ENCODE data around the gene IFI27L2.

IFI27L2 gene

GRCh38 chr14:94113908-94114588, 15.4 kb downstream of the IFI27L2 start:
- no peaks in the 10 kb centered on the region for H3K9me3 ChIP-seq (ENCODE audit: control insufficient read depth, insufficient read depth, low read depth, low read length)
- H3K4me3 ChIP-seq (ENCODE audit: low read depth, low read length): no peak overlapping the region
- 0 out of 2 replicates have a peak, but pooled peaks cover 3% of the 10 kb centered on the region for H3K4me1 ChIP-seq (ENCODE audit: control insufficient read depth, insufficient read depth, low read length)
- no peak overlapping the region for H3K27ac ChIP-seq (ENCODE audit: low read depth, low read length)
- H3K36me3 ChIP-seq (ENCODE audit: control insufficient read depth, insufficient read depth, low read length): no peaks in the 10 kb centered on the region
- no peak overlapping the region for H3K9ac ChIP-seq (ENCODE audit: low read length)
- H3K27me3 ChIP-seq (ENCODE audit: control insufficient read depth, insufficient read depth, low read length): 0 out of 2 replicates have a peak, but pooled peaks cover 4% of the 10 kb centered on the region

DNA sequence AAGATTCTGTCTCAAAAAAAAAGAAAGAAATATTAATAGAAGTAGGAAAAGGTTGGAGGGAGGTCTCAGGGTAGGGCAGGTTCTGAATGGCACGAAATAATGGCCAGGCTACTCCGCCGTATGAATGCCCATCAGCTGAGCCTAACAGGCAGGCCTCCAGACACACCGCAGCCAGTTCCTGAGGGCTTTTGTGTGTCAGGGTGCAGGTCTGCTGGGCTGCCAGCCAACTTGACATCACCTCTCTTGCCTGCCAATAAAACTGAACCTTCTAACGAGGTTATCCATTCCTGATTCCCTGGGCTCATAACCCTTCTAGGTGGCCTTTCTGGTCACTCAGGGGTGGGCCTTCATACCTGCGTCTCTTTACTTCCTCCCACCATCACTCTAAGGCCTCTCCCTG, 15.9 kb downstream of the IFI27L2 start:
- Histone ChIP-seq H3K9ac (ENCODE audit: low read length) (no peak overlapping the region), H3K36me3 (ENCODE audit: control insufficient read depth, insufficient read depth, low read length) (no peaks in the 10 kb centered on the region), H3K27ac (ENCODE audit: low read depth, low read length) (no peak overlapping the region), H3K4me1 (ENCODE audit: control insufficient read depth, insufficient read depth, low read length) (0 out of 2 replicates have a peak, but pooled peaks cover 3% of the 10 kb centered on the region), H3K9me3 (ENCODE audit: control insufficient read depth, insufficient read depth, low read depth, low read length) (no peaks in the 10 kb centered on the region), H3K4me3 (ENCODE audit: low read depth, low read length) (no peak overlapping the region), H3K27me3 (ENCODE audit: control insufficient read depth, insufficient read depth, low read length) (0 out of 2 replicates have a peak, but pooled peaks cover 4% of the 10 kb centered on the region)

DNA sequence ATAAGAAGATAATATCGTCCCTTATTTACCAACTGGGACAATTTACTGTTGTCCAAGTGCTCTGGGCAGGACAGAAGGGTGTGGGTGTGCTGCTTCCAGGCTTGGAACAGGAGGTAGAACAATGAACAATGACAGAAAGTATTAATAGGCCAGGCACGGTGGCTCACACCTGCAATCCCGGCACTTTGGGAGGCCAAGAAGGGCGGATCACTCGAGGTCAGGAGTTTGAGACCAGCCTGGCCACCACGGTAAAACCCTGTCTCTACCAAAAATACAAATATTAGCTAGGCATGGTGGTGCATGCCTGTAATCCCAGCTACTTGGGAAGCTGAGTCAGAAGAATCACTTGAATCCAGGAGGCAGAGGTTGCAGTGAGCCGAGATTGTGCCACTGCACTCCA, 16.3 kb downstream of the IFI27L2 start:
- Histone ChIP-seq H3K27me3 (ENCODE audit: control insufficient read depth, insufficient read depth, low read length) (0 out of 2 replicates have a peak, but pooled peaks cover 4% of the 10 kb centered on the region), H3K27ac (ENCODE audit: low read depth, low read length) (no peak overlapping the region), H3K4me1 (ENCODE audit: control insufficient read depth, insufficient read depth, low read length) (0 out of 2 replicates have a peak, but pooled peaks cover 3% of the 10 kb centered on the region)

DNA sequence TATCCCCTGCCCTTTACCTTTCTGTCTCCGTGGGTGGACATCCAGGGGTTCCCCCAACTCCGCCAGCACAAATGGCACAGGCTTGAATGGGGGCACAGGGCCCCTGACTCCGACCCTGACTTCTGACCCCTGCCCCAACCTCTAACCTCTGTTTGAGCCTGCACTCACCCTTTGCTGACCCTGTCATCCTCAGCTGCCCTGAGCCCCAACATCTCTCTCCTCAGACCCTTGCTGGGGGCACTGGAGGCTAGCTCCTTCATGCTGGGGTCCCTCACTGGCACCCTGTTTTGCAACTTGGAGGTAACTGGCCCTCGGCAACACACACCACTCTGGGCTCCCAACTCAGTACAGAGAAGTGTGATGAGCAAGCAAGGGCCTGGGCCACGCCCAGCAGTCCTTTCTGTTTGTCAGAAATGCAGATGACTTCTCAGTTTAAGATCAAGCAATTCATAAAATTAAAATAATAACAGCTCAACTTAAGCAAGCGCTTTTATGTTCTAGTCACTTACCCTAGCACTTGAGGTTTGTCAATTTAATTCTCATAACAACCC, 16.8 kb downstream of the IFI27L2 start:
- Histone ChIP-seq H3K27me3 (ENCODE audit: control insufficient read depth, insufficient read depth, low read length) (0 out of 2 replicates have a peak, but pooled peaks cover 4% of the 10 kb centered on the region), H3K9me3 (ENCODE audit: control insufficient read depth, insufficient read depth, low read depth, low read length) (no peaks in the 10 kb centered on the region), H3K9ac (ENCODE audit: low read length) (no peak overlapping the region), H3K27ac (ENCODE audit: low read depth, low read length) (no peak overlapping the region), H3K4me3 (ENCODE audit: low read depth, low read length) (no peak overlapping the region), H3K36me3 (ENCODE audit: control insufficient read depth, insufficient read depth, low read length) (no peaks in the 10 kb centered on the region), H3K4me1 (ENCODE audit: control insufficient read depth, insufficient read depth, low read length) (0 out of 2 replicates have a peak, but pooled peaks cover 3% of the 10 kb centered on the region)

More for the DNA sequence above, 16.3 kb downstream of the IFI27L2 start:
- Histone ChIP-seq H3K9me3 (ENCODE audit: control insufficient read depth, insufficient read depth, low read depth, low read length) (no peaks in the 10 kb centered on the region), H3K9ac (ENCODE audit: low read length) (no peak overlapping the region), H3K36me3 (ENCODE audit: control insufficient read depth, insufficient read depth, low read length) (no peaks in the 10 kb centered on the region), H3K4me3 (ENCODE audit: low read depth, low read length) (no peak overlapping the region)

DNA sequence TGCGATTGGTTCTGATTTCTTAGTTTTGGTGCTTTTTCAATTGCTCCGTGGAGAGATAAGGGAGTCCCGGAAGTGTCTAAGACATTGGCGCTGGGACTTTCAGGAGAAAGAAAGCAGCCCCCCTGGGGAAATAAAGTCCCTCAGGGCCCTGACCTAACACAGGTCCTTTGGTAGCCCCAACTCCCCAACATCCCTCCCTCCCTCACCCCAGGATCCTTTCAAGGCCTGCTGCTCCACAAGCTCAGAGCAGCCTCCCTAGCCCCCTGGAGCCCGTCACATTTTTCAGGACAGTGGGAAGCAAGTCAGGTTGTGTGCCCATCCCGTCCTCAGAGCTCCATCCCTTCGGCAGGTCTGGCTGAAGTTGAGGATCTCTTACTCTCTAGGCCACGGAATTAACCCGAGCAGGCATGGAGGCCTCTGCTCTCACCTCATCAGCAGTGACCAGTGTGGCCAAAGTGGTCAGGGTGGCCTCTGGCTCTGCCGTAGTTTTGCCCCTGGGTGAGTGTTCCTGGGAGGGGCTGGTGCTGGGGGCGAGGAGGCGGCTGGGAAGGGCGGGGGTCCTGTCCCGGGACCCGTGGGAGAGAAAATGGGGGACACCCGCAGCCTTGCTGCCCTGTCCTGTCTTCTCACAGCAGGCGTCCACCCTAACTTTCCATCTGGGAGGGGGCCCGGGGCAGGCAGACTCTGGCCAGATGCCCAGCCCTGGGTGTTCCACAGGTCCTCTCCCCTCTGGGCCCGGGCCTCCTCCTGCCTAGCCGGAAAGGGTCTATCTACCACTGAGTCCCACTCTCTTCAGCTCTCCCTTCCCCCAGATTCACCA, 17.9 kb downstream of the IFI27L2 start:
- Histone ChIP-seq H3K9ac (ENCODE audit: low read length) (no peak overlapping the region), H3K36me3 (ENCODE audit: control insufficient read depth, insufficient read depth, low read length) (no peaks in the 10 kb centered on the region), H3K27me3 (ENCODE audit: control insufficient read depth, insufficient read depth, low read length) (0 out of 2 replicates have a peak, but pooled peaks cover 4% of the 10 kb centered on the region), H3K27ac (ENCODE audit: low read depth, low read length) (no peak overlapping the region), H3K9me3 (ENCODE audit: control insufficient read depth, insufficient read depth, low read depth, low read length) (no peaks in the 10 kb centered on the region), H3K4me3 (ENCODE audit: low read depth, low read length) (no peak overlapping the region), H3K4me1 (ENCODE audit: control insufficient read depth, insufficient read depth, low read length) (0 out of 2 replicates have a peak, but pooled peaks cover 3% of the 10 kb centered on the region)

DNA sequence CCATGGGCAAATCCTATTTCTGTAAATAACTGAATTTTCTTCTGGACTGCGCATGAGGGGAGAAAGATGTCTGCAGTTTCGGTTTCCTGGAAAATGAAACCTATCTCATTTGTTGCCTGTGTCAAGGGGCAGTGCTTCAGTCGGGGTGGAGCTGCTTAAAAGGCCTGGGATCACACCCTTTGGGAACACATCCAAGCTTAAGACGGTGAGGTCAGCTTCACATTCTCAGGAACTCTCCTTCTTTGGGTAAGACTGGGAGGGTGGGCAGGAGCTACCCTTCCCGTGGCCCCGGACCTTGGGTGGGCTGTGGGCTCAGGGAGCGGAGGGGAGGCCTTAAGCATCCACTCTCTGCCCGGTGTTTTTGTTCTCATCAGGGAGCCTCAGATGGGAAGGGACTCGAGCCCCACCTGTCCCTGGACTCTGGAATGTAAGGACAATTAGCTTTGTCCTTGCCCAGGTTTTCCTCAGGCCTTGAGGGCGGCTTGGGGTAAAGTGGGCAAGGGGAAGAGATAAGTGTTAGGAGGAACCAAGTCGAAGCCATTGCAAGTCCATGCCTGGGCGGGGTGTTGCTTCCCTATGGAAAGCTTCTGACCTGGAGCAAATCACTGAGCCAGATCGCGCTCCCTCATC, 18.7 kb downstream of the IFI27L2 start, which contains the start of gene IFI27:
IFI27 (plus strand) TSS at position 185 of the 630 bp plus-strand sequence.
- Histone ChIP-seq H3K27me3 (ENCODE audit: control insufficient read depth, insufficient read depth, low read length) (no peaks in the 10 kb centered on the region), H3K36me3 (ENCODE audit: control insufficient read depth, insufficient read depth, low read length) (no peaks in the 10 kb centered on the region), H3K9me3 (ENCODE audit: control insufficient read depth, insufficient read depth, low read depth, low read length) (no peaks in the 10 kb centered on the region), H3K4me3 (ENCODE audit: low read depth, low read length) (no peak within 1 kb of the TSS), H3K9ac (ENCODE audit: low read length) (no peak within 1 kb of the TSS), H3K27ac (ENCODE audit: low read depth, low read length) (no peak within 1 kb of the TSS), H3K4me1 (ENCODE audit: control insufficient read depth, insufficient read depth, low read length) (0 out of 2 replicates have a peak, but pooled peaks cover 3% of the 10 kb centered on the region)

DNA sequence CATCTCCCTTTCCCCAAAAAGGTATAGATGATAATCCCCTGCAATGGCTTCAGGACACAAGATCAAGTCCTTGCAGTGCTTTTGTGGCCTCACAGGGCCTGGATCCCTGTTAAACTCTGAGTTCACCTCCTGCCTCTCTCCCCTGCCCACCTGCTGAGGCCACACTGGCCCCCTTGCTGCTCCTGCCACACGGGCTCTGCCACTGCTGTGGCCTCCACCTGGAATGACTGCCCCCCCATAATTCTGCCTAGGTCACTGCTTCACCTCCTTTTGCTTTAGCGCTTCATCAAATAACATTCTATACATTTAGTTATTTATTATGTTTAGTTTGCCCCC, 19.5 kb downstream of the IFI27L2 start:
- H3K9ac ChIP-seq (ENCODE audit: low read length): no peak overlapping the region
- no peak overlapping the region for H3K27ac ChIP-seq (ENCODE audit: low read depth, low read length)
- no peaks in the 10 kb centered on the region for H3K9me3 ChIP-seq (ENCODE audit: control insufficient read depth, insufficient read depth, low read depth, low read length)
- no peak overlapping the region for H3K4me3 ChIP-seq (ENCODE audit: low read depth, low read length)
- no peaks in the 10 kb centered on the region for H3K27me3 ChIP-seq (ENCODE audit: control insufficient read depth, insufficient read depth, low read length)
- H3K4me1 ChIP-seq (ENCODE audit: control insufficient read depth, insufficient read depth, low read length): 0 out of 2 replicates have a peak, but pooled peaks cover 3% of the 10 kb centered on the region
- H3K36me3 ChIP-seq (ENCODE audit: control insufficient read depth, insufficient read depth, low read length): no peaks in the 10 kb centered on the region

DNA sequence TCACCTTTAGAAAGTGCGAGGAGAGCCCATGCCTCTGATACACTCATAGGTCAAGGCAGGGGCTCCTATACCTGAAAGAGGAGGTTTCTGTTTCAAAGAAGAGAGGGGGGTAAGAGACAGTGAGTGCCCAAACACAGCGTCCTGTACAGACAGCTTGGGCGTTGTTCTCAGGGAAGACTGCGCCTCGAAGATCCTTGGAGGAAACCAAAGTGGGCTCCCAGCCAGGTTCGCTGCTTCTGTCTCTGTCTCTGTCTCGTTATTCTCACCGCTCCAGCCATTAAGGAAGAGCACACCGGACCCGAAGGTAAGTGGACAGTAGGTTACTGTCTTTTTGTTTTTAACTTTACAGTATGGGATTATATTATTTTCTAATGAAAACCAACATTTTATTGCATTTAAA, 24.7 kb downstream of the IFI27L2 start:
- Histone ChIP-seq H3K36me3 (ENCODE audit: control insufficient read depth, insufficient read depth, low read length) (peaks cover 7% of the 10 kb centered on the region), H3K27me3 (ENCODE audit: control insufficient read depth, insufficient read depth, low read length) (no peaks in the 10 kb centered on the region), H3K9me3 (ENCODE audit: control insufficient read depth, insufficient read depth, low read depth, low read length) (no peaks in the 10 kb centered on the region), H3K27ac (ENCODE audit: low read depth, low read length) (no peak overlapping the region), H3K9ac (ENCODE audit: low read length) (no peak overlapping the region), H3K4me1 (ENCODE audit: control insufficient read depth, insufficient read depth, low read length) (no peaks in the 10 kb centered on the region), H3K4me3 (ENCODE audit: low read depth, low read length) (no peak overlapping the region)

- Histone ChIP-seq H3K27ac (ENCODE audit: low read depth, low read length) (no peak overlapping the region), H3K9me3 (ENCODE audit: control insufficient read depth, insufficient read depth, low read depth, low read length) (no peaks in the 10 kb centered on the region), H3K4me1 (ENCODE audit: control insufficient read depth, insufficient read depth, low read length) (no peaks in the 10 kb centered on the region), H3K36me3 (ENCODE audit: control insufficient read depth, insufficient read depth, low read length) (peaks cover 13% of the 10 kb centered on the region), H3K9ac (ENCODE audit: low read length) (no peak overlapping the region), H3K4me3 (ENCODE audit: low read depth, low read length) (no peak overlapping the region), H3K27me3 (ENCODE audit: control insufficient read depth, insufficient read depth, low read length) (no peaks in the 10 kb centered on the region)
These were observed 25.8 kb downstream of the IFI27L2 start for GRCh38 chr14:94103554-94104150.

GRCh38 chr14:94102768-94103482, 26.5 kb downstream of the IFI27L2 start:
- Histone ChIP-seq H3K4me1 (ENCODE audit: control insufficient read depth, insufficient read depth, low read length) (no peaks in the 10 kb centered on the region), H3K36me3 (ENCODE audit: control insufficient read depth, insufficient read depth, low read length) (peaks cover 20% of the 10 kb centered on the region), H3K4me3 (ENCODE audit: low read depth, low read length) (no peak overlapping the region), H3K9ac (ENCODE audit: low read length) (no peak overlapping the region), H3K9me3 (ENCODE audit: control insufficient read depth, insufficient read depth, low read depth, low read length) (no peaks in the 10 kb centered on the region), H3K27ac (ENCODE audit: low read depth, low read length) (no peak overlapping the region), H3K27me3 (ENCODE audit: control insufficient read depth, insufficient read depth, low read length) (no peaks in the 10 kb centered on the region)
